GM19324 (cell line): Measurements from ENCODE around the gene TMEM101.
"Not testable (repeated sequence)": the region's sequence is repeated elsewhere in the genome, so short reads cannot be mapped to it uniquely, and the experiment has no call there.

Experiments used
- ATAC-seq: cut with Tn5 transposase; IDR thresholded peaks from one replicate; pipeline ENCODE4 v1.9.1; 2021; ENCODE audit warnings: mild to moderate bottlenecking, moderate library complexity; ENCODE audit not compliant: unreplicated experiment, low FRiP score

TMEM101 gene

GRCh38 chr17:44002141-44002848 is 12.5 kb downstream of the TMEM101 start:
- no peak for ATAC-seq

GRCh38 chr17:44001461-44001920 is 13.3 kb downstream of the TMEM101 start:
- no peak for ATAC-seq

GRCh38 chr17:44000871-44001460 is 13.8 kb downstream of the TMEM101 start:
- ATAC-seq: no peak

- ATAC-seq: no peak
Measured at GRCh38 chr17:44000141-44000860, 14.5 kb downstream of the TMEM101 start.

GRCh38 chr17:43999024-43999423 is 15.7 kb downstream of the TMEM101 start:
- no peak for ATAC-seq

- ATAC-seq: no peak
Measured at GRCh38 chr17:43998552-43998951, 16.2 kb downstream of the TMEM101 start.

- not testable (repeated sequence) for ATAC-seq
Measured at GRCh38 chr17:43997180-43997579, 17.6 kb downstream of the TMEM101 start.

- no peak for ATAC-seq
Measured at GRCh38 chr17:43995150-43995471, 19.7 kb downstream of the TMEM101 start.

GRCh38 chr17:43994272-43995149 is 20.3 kb downstream of the TMEM101 start:
- ATAC-seq: no peak

- ATAC-seq: no peak
Measured at GRCh38 chr17:43992641-43993040, 22.1 kb downstream of the TMEM101 start.

GRCh38 chr17:43988301-43988700 is 26.5 kb downstream of the TMEM101 start:
- ATAC-seq: no peak

GRCh38 chr17:43987131-43988021 is 27.4 kb downstream of the TMEM101 start:
- ATAC-seq: no peak

- no peak for ATAC-seq
Measured at GRCh38 chr17:43986225-43986981, 28.4 kb downstream of the TMEM101 start.

- ATAC-seq: no peak
Measured at GRCh38 chr17:43984521-43984920, 30.2 kb downstream of the TMEM101 start.

GRCh38 chr17:43983515-43984411 is 31.0 kb downstream of the TMEM101 start:
- no peak for ATAC-seq

- no peak for ATAC-seq
Measured at GRCh38 chr17:43983196-43983514, 31.6 kb downstream of the TMEM101 start.

- ATAC-seq: no peak
Measured at GRCh38 chr17:43982171-43982570, 32.6 kb downstream of the TMEM101 start.

GRCh38 chr17:43979671-43980070 is 35.1 kb downstream of the TMEM101 start:
- no peak for ATAC-seq
